GM12878 (cell line): ENCODE data around the gene MEGF11.

Source experiments
- ATF3 ChIP-seq: IDR thresholded peaks from 2 replicates; pipeline ENCODE4 v1.6.1; 2011; ENCODE audit warnings: low read depth, mild to moderate bottlenecking, low read length, moderate library complexity, borderline replicate concordance; ENCODE audit errors: extremely low read depth
- CBFB ChIP-seq: IDR thresholded peaks from 2 replicates; pipeline ENCODE4 v1.6.1; 2016; ENCODE audit warnings: antibody characterized with exemption, low read depth
- CTCF ChIP-seq, 3 experiments: IDR thresholded peaks in 2 of 3; conservative IDR thresholded peaks in 1 of 3; 2 replicates each; pipeline ENCODE4 v1.5.1; 2011; ENCODE audit warnings: low read depth in 3 of 3, low read length in 3 of 3, mild to moderate bottlenecking in 3 of 3, control low read depth in 2 of 3, moderate library complexity in 2 of 3, inconsistent platforms in 1 of 3, mixed read lengths in 1 of 3; ENCODE audit not compliant: control insufficient read depth in 2 of 3, insufficient read depth in 1 of 3; ENCODE audit errors: extremely low read depth in 1 of 3
- ELK1 ChIP-seq: IDR thresholded peaks from 2 replicates; pipeline ENCODE4 v1.6.1; 2012; ENCODE audit warnings: low read depth, low read length, improper control_type of control experiment
- ESRRA ChIP-seq: IDR thresholded peaks from 2 replicates; pipeline ENCODE4 v1.6.1; 2012; ENCODE audit warnings: mild to moderate bottlenecking, low read length, improper control_type of control experiment
- EZH2 ChIP-seq: IDR thresholded peaks from 2 replicates; pipeline ENCODE4 v1.6.1; 2012; ENCODE audit warnings: low read depth, mild to moderate bottlenecking, control low read depth, inconsistent platforms, low read length, borderline replicate concordance; ENCODE audit not compliant: control insufficient read depth
- FOXM1 ChIP-seq: IDR thresholded peaks from 2 replicates; pipeline ENCODE4 v1.6.1; 2012; ENCODE audit warnings: low read depth, mild to moderate bottlenecking, inconsistent platforms, low read length, moderate library complexity
- GATAD2B ChIP-seq: fragments of 450-650 bp; conservative IDR thresholded peaks from 2 replicates; pipeline ENCODE4 v1.6.1; 2017; ENCODE audit warnings: low read depth, mild to moderate bottlenecking, moderate library complexity
- MAX ChIP-seq: IDR thresholded peaks from 2 replicates; pipeline ENCODE4 v1.6.1; 2012; ENCODE audit warnings: low read depth, low read length, improper control_type of control experiment
- PAX5 ChIP-seq: IDR thresholded peaks from 2 replicates; pipeline ENCODE4 v1.6.1; 2011; ENCODE audit warnings: low read depth, low read length, borderline replicate concordance
- RAD21 ChIP-seq: IDR thresholded peaks from 2 replicates; pipeline ENCODE4 v1.6.1; 2011; ENCODE audit warnings: mild to moderate bottlenecking, low read depth, low read length, moderate library complexity; ENCODE audit not compliant: insufficient read depth
- SMARCA5 ChIP-seq: fragments of 450-650 bp; IDR thresholded peaks from 2 replicates; pipeline ENCODE4 v1.6.1; 2017; ENCODE audit warnings: mild to moderate bottlenecking
- TF ChIP-seq, protein P1 (sequence below): IDR thresholded peaks from 2 replicates; pipeline ENCODE4 v1.6.1; 2011; ENCODE audit warnings: low read depth, low read length, improper control_type of control experiment, borderline replicate concordance

DNA sequence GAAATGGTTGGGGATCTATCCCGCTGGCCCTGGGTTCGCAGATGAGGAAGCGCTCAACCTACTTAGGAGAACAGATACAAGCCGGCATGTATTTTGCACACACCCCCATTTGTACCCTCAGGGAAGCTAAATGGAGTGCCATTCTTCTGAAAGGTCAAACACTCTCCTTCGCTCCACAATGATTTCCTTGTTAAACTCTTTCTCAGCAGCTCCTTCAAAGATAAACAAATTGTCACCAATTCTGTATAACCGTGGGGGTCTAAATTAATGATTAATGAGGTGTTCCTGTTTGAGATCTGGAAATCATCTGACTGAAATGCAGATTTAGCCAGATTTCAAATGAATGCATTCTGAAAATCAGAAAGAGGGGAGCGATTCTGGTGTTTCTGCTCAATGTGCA, 124.0 kb downstream of the MEGF11 start:
- TF ChIP-seq ATF3 (no peak), PAX5 (no peak), EZH2 (no peak), RAD21 (no peak), FOXM1 (no peak), ELK1 (no peak), MAX (no peak), CBFB (no peak), CTCF (IDR thresholded peaks at IDR 0.05 in 2 of 3, conservative IDR thresholded peaks at IDR 0.05 in 1 of 3; ENCODE audit: control insufficient read depth in 2 of 3, extremely low read depth in 1 of 3, insufficient read depth in 1 of 3, low read depth in 3 of 3, low read length in 3 of 3) (no peak), SMARCA5 (no peak), ESRRA (no peak), GATAD2B (no peak)
- TF ChIP-seq, protein P1, sequence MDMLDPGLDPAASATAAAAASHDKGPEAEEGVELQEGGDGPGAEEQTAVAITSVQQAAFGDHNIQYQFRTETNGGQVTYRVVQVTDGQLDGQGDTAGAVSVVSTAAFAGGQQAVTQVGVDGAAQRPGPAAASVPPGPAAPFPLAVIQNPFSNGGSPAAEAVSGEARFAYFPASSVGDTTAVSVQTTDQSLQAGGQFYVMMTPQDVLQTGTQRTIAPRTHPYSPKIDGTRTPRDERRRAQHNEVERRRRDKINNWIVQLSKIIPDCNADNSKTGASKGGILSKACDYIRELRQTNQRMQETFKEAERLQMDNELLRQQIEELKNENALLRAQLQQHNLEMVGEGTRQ: no peak
